ENCODE results near the gene DSTYK.
A peak's percentile ranks its signal among the peaks of the same experiment; 100 is the strongest.

Gene DSTYK

GRCh38 chr1:205220421-205220820 lies 8.9 kb upstream of the DSTYK start:
- H3K27me3 Mint-ChIP-seq, result no peaks in the 10 kb centered on the region
- no peak overlapping the region for H3K4me3 Mint-ChIP-seq
- H3K4me1 Mint-ChIP-seq (ENCODE audit: low read depth), result peaks cover under 1% of the 10 kb centered on the region
- intact Hi-C loops (cut with micrococcal nuclease), result no loop called here
- no peak overlapping the region for H3K27ac Mint-ChIP-seq
- H3K36me3 Mint-ChIP-seq (ENCODE audit: low read depth), result no peaks in the 10 kb centered on the region
- H3K9me3 Mint-ChIP-seq, result no peaks in the 10 kb centered on the region

- H3K4me3 Mint-ChIP-seq, result no peak overlapping the region
- no peaks in the 10 kb centered on the region for H3K36me3 Mint-ChIP-seq (ENCODE audit: low read depth)
- intact Hi-C loops (cut with micrococcal nuclease), result no loop called here
- no peaks in the 10 kb centered on the region for H3K9me3 Mint-ChIP-seq
- no peaks in the 10 kb centered on the region for H3K27me3 Mint-ChIP-seq
- peaks cover 23% of the 10 kb centered on the region for H3K4me1 Mint-ChIP-seq (ENCODE audit: low read depth)
- no peak overlapping the region for H3K27ac Mint-ChIP-seq
Observed at GRCh38 chr1:205217418-205217817, 5.9 kb upstream of the DSTYK start.

- intact Hi-C loops (cut with micrococcal nuclease), result no loop called here
- Mint-ChIP-seq H3K4me1 (ENCODE audit: low read depth) (peaks cover 31% of the 10 kb centered on the region), H3K36me3 (ENCODE audit: low read depth) (peaks cover 2% of the 10 kb centered on the region), H3K4me3 (no peak overlapping the region), H3K27me3 (no peaks in the 10 kb centered on the region), H3K9me3 (no peaks in the 10 kb centered on the region), H3K27ac (no peak overlapping the region)
Observed at GRCh38 chr1:205216588-205216987, 5.1 kb upstream of the DSTYK start.

- intact Hi-C loops (cut with micrococcal nuclease), result loop anchor here (5.0 kb wide), 2 partner anchors 43 to 98 kb away; no protein-coding TSS in a partner anchor
- Mint-ChIP-seq H3K27me3 (no peaks in the 10 kb centered on the region), H3K36me3 (ENCODE audit: low read depth) (peaks cover 14% of the 10 kb centered on the region), H3K9me3 (no peaks in the 10 kb centered on the region), H3K4me3 (no peak overlapping the region), H3K27ac (peak overlapping the region; percentile 79), H3K4me1 (ENCODE audit: low read depth) (peaks cover 43% of the 10 kb centered on the region)
Observed at GRCh38 chr1:205214756-205215155, 3.3 kb upstream of the DSTYK start.

- H3K4me3 Mint-ChIP-seq, result peak overlapping the region; percentile 91
- peaks cover 14% of the 10 kb centered on the region for H3K36me3 Mint-ChIP-seq (ENCODE audit: low read depth)
- no peaks in the 10 kb centered on the region for H3K27me3 Mint-ChIP-seq
- peaks cover 51% of the 10 kb centered on the region for H3K4me1 Mint-ChIP-seq (ENCODE audit: low read depth)
- peak overlapping the region; percentile 96 for H3K27ac Mint-ChIP-seq
- H3K9me3 Mint-ChIP-seq, result no peaks in the 10 kb centered on the region
- intact Hi-C loops (cut with micrococcal nuclease), result loop anchor here (2.0 to 5.0 kb wide), 3 partner anchors 45 to 100 kb away; no protein-coding TSS in a partner anchor
Observed at GRCh38 chr1:205211839-205212536, 486 bp upstream of the DSTYK start.

DNA sequence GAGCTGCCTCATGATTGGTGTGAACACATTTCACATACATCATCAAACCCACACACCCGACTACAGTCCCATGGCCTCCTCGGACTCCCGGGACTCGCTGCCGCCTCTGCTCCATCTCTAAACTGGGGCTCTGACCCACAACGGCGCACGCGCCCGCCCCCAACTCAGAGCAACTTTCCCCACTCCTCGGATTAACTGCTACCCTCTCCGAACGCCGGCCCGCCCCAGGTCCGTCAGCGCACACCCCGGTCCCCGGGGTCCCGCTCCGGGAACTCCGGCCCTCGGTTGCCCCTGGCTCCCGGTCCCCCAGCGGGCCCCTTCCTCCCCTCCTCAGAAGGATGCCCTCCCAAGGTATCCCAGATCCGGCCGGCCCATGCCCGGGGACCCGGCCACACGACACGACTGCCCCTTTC lies 740 bp downstream of the DSTYK start:
- peaks cover 14% of the 10 kb centered on the region for H3K36me3 Mint-ChIP-seq (ENCODE audit: low read depth)
- H3K4me3 Mint-ChIP-seq, result peak overlapping the region; percentile 91
- intact Hi-C loops (cut with micrococcal nuclease), result loop anchor here (2.0 to 5.0 kb wide), 3 partner anchors 47 to 102 kb away; no protein-coding TSS in a partner anchor
- peak overlapping the region; percentile 96 for H3K27ac Mint-ChIP-seq
- H3K4me1 Mint-ChIP-seq (ENCODE audit: low read depth), result peaks cover 51% of the 10 kb centered on the region
- H3K27me3 Mint-ChIP-seq, result no peaks in the 10 kb centered on the region
- no peaks in the 10 kb centered on the region for H3K9me3 Mint-ChIP-seq

- no peak overlapping the region for H3K4me3 Mint-ChIP-seq
- no peak overlapping the region for H3K27ac Mint-ChIP-seq
- H3K36me3 Mint-ChIP-seq (ENCODE audit: low read depth), result peaks cover 14% of the 10 kb centered on the region
- no peaks in the 10 kb centered on the region for H3K9me3 Mint-ChIP-seq
- H3K27me3 Mint-ChIP-seq, result no peaks in the 10 kb centered on the region
- intact Hi-C loops (cut with micrococcal nuclease), result no loop called here
- peaks cover 52% of the 10 kb centered on the region for H3K4me1 Mint-ChIP-seq (ENCODE audit: low read depth)
Observed at GRCh38 chr1:205208811-205209210, 2.7 kb downstream of the DSTYK start.

DNA sequence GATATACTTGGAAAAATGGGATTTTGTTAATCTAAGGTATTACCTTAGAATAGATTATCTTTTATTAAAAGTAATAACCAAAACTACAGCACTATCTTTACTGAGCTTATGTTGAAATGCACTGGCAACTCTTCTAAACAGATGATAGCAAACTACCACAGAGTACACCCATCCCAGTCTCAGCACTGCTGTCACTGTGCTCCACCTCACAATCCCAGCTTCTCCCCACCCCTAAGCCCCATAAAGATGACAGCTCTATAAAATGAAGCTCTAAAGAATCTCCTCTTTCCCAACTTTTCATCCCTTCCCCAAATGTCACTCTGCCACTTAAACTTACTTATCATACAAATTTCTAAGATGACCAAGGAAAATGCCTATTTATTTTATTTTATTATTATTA lies 6.4 kb downstream of the DSTYK start:
- H3K4me3 Mint-ChIP-seq, result no peak overlapping the region
- H3K27ac Mint-ChIP-seq, result no peak overlapping the region
- intact Hi-C loops (cut with micrococcal nuclease), result no loop called here
- peaks cover 46% of the 10 kb centered on the region for H3K4me1 Mint-ChIP-seq (ENCODE audit: low read depth)
- H3K27me3 Mint-ChIP-seq, result no peaks in the 10 kb centered on the region
- H3K9me3 Mint-ChIP-seq, result no peaks in the 10 kb centered on the region
- H3K36me3 Mint-ChIP-seq (ENCODE audit: low read depth), result no peaks in the 10 kb centered on the region

DNA sequence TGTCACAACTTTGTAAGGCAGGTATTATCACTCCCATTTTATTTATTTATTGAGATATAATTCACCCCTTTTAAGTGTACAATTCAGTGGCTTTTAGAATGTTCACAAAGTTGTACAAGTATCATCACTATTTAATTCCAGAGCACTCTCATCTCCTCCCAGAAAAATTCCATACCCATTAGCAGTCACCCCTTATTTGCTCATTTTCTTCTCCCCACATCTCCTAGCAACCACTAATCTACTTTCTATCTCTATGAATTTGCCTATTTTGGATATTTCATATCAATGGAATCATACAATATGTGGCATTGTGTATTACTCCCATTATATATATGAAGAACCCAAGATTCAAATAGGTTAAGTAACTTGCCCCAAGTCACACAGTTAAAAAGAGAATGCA lies 7.0 kb downstream of the DSTYK start:
- intact Hi-C loops (cut with micrococcal nuclease), result no loop called here
- Mint-ChIP-seq H3K27ac (no peak overlapping the region), H3K4me3 (no peak overlapping the region), H3K4me1 (ENCODE audit: low read depth) (peaks cover 48% of the 10 kb centered on the region), H3K9me3 (no peaks in the 10 kb centered on the region), H3K27me3 (no peaks in the 10 kb centered on the region), H3K36me3 (ENCODE audit: low read depth) (no peaks in the 10 kb centered on the region)

- H3K4me1 Mint-ChIP-seq (ENCODE audit: low read depth), result peaks cover 48% of the 10 kb centered on the region
- intact Hi-C loops (cut with micrococcal nuclease), result no loop called here
- H3K27ac Mint-ChIP-seq, result peak overlapping the region; percentile 22
- H3K9me3 Mint-ChIP-seq, result no peaks in the 10 kb centered on the region
- peaks cover 23% of the 10 kb centered on the region for H3K36me3 Mint-ChIP-seq (ENCODE audit: low read depth)
- H3K27me3 Mint-ChIP-seq, result no peaks in the 10 kb centered on the region
- H3K4me3 Mint-ChIP-seq, result no peak overlapping the region
Observed at GRCh38 chr1:205199931-205200299, 11.6 kb downstream of the DSTYK start.

- intact Hi-C loops (cut with micrococcal nuclease), result no loop called here
- no peaks in the 10 kb centered on the region for H3K9me3 Mint-ChIP-seq
- peaks cover 42% of the 10 kb centered on the region for H3K4me1 Mint-ChIP-seq (ENCODE audit: low read depth)
- H3K27me3 Mint-ChIP-seq, result no peaks in the 10 kb centered on the region
- peak overlapping the region; percentile 22 for H3K27ac Mint-ChIP-seq
- no peak overlapping the region for H3K4me3 Mint-ChIP-seq
- peaks cover 23% of the 10 kb centered on the region for H3K36me3 Mint-ChIP-seq (ENCODE audit: low read depth)
Observed at GRCh38 chr1:205199090-205199930, 12.2 kb downstream of the DSTYK start.

DNA sequence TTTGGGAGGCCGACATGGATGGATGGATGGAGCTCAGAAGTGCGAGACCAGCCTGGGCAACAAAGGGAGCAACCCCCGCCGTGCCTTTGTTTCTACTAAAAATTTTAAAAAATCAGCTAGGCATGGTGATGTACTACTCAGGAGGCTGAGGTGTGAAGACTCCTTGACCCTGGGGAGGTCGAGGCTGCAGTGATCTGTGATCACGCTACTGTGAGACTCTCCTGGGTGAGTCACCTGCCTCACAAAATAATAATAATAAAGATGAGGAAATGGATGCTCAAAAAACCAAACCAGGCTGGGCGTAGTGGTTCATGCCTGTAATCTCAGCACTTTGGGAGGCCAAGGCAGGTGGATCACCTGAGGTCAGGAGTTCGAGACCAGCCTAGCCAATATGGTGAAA lies 19.2 kb downstream of the DSTYK start:
- H3K36me3 Mint-ChIP-seq (ENCODE audit: low read depth), result peaks cover 16% of the 10 kb centered on the region
- no peak overlapping the region for H3K4me3 Mint-ChIP-seq
- H3K4me1 Mint-ChIP-seq (ENCODE audit: low read depth), result peaks cover 51% of the 10 kb centered on the region
- H3K9me3 Mint-ChIP-seq, result no peaks in the 10 kb centered on the region
- intact Hi-C loops (cut with micrococcal nuclease), result no loop called here
- no peaks in the 10 kb centered on the region for H3K27me3 Mint-ChIP-seq
- no peak overlapping the region for H3K27ac Mint-ChIP-seq

- H3K4me3 Mint-ChIP-seq, result no peak overlapping the region
- peaks cover 14% of the 10 kb centered on the region for H3K36me3 Mint-ChIP-seq (ENCODE audit: low read depth)
- peaks cover 58% of the 10 kb centered on the region for H3K4me1 Mint-ChIP-seq (ENCODE audit: low read depth)
- intact Hi-C loops (cut with micrococcal nuclease), result no loop called here
- H3K27ac Mint-ChIP-seq, result no peak overlapping the region
- H3K27me3 Mint-ChIP-seq, result no peaks in the 10 kb centered on the region
- no peaks in the 10 kb centered on the region for H3K9me3 Mint-ChIP-seq
Observed at GRCh38 chr1:205191622-205192021, 19.9 kb downstream of the DSTYK start.

GRCh38 chr1:205190845-205191577 lies 20.5 kb downstream of the DSTYK start:
- peaks cover 62% of the 10 kb centered on the region for H3K4me1 Mint-ChIP-seq (ENCODE audit: low read depth)

More at GRCh38 chr1:205190845-205191577, 20.5 kb downstream of the DSTYK start:
- peaks cover 11% of the 10 kb centered on the region for H3K36me3 Mint-ChIP-seq (ENCODE audit: low read depth)
- no peaks in the 10 kb centered on the region for H3K27me3 Mint-ChIP-seq
- H3K27ac Mint-ChIP-seq, result no peak overlapping the region
- no peak overlapping the region for H3K4me3 Mint-ChIP-seq
- no peaks in the 10 kb centered on the region for H3K9me3 Mint-ChIP-seq
- intact Hi-C loops (cut with micrococcal nuclease), result no loop called here

Data from dendritic cell treated with granulocyte-macrophage colony-stimulating factor and Interleukin-4, amounts not matched to agents 40 ng/mL and 50 ng/mL, for 4 days (primary cell).